ENCODE measurements around the gene PIEZO1.

PIEZO1 gene

DNA sequence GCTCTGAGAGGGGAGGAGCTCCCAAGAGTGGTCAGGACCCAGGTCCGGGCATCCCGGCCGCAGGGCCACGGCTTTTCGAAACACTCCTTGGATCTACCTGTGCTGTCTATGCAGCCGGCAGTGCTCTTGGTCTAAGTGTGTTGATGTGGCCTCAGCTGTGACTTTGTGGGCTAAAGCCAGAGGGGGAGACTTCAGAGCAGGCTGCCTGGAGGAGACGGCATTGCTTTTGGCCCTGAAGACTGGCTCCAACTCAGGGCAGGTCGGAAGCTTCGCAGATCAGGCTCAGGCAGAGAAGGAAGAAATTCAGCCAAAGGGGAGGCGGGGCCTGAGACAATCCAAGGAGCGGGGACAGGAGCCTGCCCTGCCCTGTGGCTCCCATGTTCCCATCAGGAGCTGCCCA is 31.4 kb downstream of the PIEZO1 start:
- no peak for DNase-seq (ENCODE audit: low read depth)
- H3K4me3 ChIP-seq (ENCODE audit: low read depth, low read length): no peak overlapping the region
- TF ChIP-seq, protein P1, sequence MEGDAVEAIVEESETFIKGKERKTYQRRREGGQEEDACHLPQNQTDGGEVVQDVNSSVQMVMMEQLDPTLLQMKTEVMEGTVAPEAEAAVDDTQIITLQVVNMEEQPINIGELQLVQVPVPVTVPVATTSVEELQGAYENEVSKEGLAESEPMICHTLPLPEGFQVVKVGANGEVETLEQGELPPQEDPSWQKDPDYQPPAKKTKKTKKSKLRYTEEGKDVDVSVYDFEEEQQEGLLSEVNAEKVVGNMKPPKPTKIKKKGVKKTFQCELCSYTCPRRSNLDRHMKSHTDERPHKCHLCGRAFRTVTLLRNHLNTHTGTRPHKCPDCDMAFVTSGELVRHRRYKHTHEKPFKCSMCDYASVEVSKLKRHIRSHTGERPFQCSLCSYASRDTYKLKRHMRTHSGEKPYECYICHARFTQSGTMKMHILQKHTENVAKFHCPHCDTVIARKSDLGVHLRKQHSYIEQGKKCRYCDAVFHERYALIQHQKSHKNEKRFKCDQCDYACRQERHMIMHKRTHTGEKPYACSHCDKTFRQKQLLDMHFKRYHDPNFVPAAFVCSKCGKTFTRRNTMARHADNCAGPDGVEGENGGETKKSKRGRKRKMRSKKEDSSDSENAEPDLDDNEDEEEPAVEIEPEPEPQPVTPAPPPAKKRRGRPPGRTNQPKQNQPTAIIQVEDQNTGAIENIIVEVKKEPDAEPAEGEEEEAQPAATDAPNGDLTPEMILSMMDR (IDR thresholded peaks at IDR 0.05; ENCODE audit: low read depth, low read length, missing control alignments): no peak

DNA sequence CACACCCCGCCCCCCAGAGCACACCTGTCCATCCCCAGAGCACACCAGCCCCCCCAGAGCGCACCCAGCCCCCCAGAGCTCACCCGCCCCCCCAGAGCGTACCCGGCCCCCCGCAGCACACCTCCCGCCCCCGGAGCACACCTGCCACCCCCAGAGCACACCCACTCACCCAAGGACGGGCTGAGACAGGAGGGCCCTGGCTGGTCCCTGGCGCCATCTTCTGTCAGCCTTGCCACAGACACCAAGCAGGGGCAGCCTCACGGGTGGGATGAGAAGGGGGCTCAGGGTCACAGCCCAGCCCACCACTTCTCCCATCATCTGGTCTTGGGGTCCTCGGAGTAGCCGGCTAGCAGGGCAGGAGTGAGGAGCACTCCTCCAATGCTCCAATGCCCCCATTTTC is 31.8 kb downstream of the PIEZO1 start:
- DNase-seq (ENCODE audit: low read depth): no peak
- TF ChIP-seq, protein P1 (IDR thresholded peaks at IDR 0.05; ENCODE audit: low read depth, low read length, missing control alignments): no peak
- H3K4me3 ChIP-seq (ENCODE audit: low read depth, low read length): no peak overlapping the region

DNA sequence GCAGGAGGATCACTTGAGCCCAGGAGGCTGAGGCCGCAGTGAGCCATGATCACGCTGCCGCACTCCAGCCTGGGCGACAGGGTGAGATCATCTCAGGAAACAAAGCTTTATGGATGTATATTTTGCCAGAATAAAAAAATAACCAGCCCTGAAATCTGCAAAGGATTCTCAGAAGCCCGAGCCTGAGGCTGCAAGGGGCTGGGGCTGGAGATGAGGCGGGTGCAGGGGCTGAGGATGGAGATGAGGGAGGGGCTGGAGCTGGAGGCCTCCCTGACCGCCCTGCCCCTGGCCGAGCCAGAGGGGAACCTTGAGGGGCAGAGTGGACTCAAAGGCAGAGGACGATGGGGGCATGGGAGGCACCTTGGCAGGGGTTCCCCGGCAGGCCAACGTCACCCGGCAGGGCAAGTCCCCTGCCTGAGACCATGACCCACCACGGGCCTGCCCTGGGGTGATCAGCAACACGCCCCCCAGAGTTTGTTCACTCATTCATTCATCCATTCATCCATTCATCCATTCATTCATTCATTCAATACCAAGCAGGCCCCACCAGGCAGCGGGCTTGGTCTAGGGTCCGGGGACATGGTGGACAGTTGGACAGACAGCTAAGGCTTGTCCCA is 32.5 kb downstream of the PIEZO1 start:
- TF ChIP-seq, protein P1 (IDR thresholded peaks at IDR 0.05; ENCODE audit: low read depth, low read length, missing control alignments): no peak
- no peak overlapping the region for H3K4me3 ChIP-seq (ENCODE audit: low read depth, low read length)
- DNase-seq (ENCODE audit: low read depth): no peak

DNA sequence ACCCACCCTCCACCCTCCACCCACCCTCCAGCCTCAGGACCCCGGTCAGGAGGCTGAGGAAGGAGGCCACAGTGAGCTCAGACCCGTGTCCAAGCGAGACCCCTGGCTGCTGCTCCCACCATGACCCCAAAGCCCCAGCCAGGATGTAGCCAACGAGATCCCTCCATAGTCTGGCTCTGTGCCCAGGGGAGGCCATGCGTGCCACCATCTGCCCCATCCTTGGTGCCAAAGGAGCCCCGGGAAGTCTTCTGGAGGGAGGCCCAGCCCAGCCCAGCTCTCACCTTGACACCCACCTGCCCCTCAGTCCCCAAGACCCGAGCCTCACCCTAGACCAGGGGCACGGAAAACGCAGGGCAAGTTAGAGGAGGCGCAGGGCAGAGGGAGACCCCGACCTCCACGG is 34.2 kb downstream of the PIEZO1 start:
- no peak for DNase-seq (ENCODE audit: low read depth)
- TF ChIP-seq, protein P1 (IDR thresholded peaks at IDR 0.05; ENCODE audit: low read depth, low read length, missing control alignments): no peak

DNA sequence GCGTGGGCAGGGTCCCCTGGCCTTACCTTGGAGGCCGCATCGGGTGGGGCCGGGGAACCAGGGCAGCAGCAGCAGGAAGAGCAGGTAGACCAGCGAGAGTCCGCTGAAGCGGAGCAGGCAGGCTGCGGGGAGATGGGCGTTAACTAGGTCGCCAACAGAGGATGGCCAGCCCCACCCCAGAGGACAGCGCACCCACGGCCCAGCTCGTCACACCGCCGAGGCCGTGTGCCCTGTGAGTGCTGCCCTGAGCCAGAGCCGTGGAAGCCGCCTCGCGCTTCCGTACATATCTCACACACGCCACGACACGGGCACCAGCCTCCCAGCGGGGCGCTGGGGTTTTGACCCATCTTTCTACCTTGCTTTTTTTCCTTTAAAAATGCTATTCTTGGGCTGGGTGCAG is 35.7 kb downstream of the PIEZO1 start:
- H3K4me3 ChIP-seq (ENCODE audit: low read depth, low read length): no peak overlapping the region
- TF ChIP-seq, protein P1 (IDR thresholded peaks at IDR 0.05; ENCODE audit: low read depth, low read length, missing control alignments): no peak
- no peak for DNase-seq (ENCODE audit: low read depth)

More for the DNA sequence above, 34.2 kb downstream of the PIEZO1 start:
- no peak overlapping the region for H3K4me3 ChIP-seq (ENCODE audit: low read depth, low read length)

DNA sequence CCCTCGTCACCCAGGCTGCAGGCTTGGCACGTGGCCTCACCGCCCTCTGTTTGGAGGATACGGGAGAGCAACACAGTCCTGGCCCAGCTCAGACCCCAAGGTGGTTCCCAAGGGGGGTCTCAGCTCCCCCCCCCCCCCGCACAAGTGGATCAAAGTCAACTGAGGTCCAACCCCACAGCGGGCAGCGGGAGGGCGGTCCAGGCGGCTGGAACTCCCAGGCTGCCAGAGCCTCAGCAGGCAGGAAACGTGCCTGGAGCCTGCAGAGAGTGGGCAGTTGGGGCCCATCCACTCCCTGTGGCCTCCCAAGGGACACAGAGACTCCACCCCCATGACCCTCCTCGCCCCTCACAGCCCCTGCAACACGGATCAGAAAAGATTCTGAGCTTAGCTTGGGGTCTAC is 36.7 kb downstream of the PIEZO1 start:
- TF ChIP-seq, protein P1 (IDR thresholded peaks at IDR 0.05; ENCODE audit: low read depth, low read length, missing control alignments): no peak
- no peak overlapping the region for H3K4me3 ChIP-seq (ENCODE audit: low read depth, low read length)
- no peak for DNase-seq (ENCODE audit: low read depth)

DNA sequence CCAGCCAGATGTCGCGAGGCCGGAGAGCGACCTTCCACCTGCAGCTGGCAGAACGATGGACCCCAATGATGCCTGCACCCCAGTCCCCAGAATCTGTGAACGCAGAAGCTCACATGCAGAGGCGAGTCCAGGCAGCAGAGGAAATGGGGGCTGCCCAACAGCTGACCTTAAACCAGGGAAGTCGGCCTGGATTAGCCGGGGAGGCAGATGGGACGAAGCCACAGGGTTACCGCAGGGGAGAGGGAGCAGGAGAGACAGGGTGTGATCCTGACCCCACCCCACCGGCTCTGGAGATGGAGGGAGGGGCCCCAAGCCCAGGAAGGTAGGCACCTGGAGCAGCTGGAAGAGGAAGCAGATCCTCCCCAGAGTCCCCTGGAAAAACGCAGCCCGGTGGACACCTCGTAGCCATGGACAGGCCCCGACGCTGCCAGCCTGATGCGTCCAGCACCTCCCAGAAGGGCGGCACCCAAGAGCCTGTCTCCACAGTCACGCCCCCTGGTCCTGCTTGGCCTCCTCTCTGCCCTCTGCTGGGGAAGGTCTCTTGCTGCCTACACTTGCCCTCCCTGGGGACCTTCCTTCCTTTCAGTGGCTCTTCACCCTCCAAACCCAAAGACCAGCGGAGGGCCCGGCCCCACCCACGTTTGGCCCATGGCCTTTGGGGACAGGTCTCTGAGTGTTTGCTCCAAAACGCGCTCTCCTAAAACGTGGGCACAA is 37.3 kb downstream of the PIEZO1 start:
- TF ChIP-seq, protein P1 (IDR thresholded peaks at IDR 0.05; ENCODE audit: low read depth, low read length, missing control alignments): peak; percentile 65
- no peak overlapping the region for H3K4me3 ChIP-seq (ENCODE audit: low read depth, low read length)
- no peak for DNase-seq (ENCODE audit: low read depth)
